CD4-positive, CD25-positive, alpha-beta regulatory T cell (primary cell): ENCODE measurements around the gene ABL2. TPM values are rescaled to one million over a fixed set of nuclear protein-coding genes. Genes with fewer than 3 reads are reported as not detected.

Experiments used
- ATAC-seq, 2 donors: fragments of 150-1000 bp; cut with Tn5 transposase; one replicate each; pipeline ENCODE4 v1.10.0; 2021; ENCODE audit warnings: low read depth in 2 of 2, moderate number of reproducible peaks in 2 of 2, moderate library complexity in 1 of 2
- DNase-seq, 3 donors: peaks; one replicate each; pipeline versions ENCODE4 v3.0.0 to v3.0.0-alpha.2; 2012 to 2022; ENCODE audit warnings: mixed read lengths in 1 of 3
- H3K27ac ChIP-seq: one replicate; pipeline ENCODE4 v1.7.0; 2013; ENCODE audit warnings: mild to moderate bottlenecking, low read length; ENCODE audit not compliant: insufficient read depth, poor library complexity, severe bottlenecking
- H3K27me3 ChIP-seq: one replicate; pipeline ENCODE4 v1.7.0; 2013; ENCODE audit warnings: low read length; ENCODE audit not compliant: control insufficient read depth, insufficient read depth
- H3K36me3 ChIP-seq: one replicate; pipeline ENCODE4 v1.7.0; 2013; ENCODE audit warnings: mild to moderate bottlenecking, low read length, moderate library complexity; ENCODE audit not compliant: control insufficient read depth, insufficient read depth
- H3K4me1 ChIP-seq: 2 replicates; pipeline ENCODE4 v1.7.0; 2013; ENCODE audit warnings: mild to moderate bottlenecking, low read length; ENCODE audit not compliant: insufficient read depth, control insufficient read depth, poor library complexity, severe bottlenecking
- H3K4me3 ChIP-seq: one replicate; pipeline ENCODE4 v1.7.0; 2013; ENCODE audit warnings: low read depth, mild to moderate bottlenecking, low read length, moderate library complexity
- H3K9me3 ChIP-seq, 2 experiments: 1 replicate in 1 of 2; 2 replicates in 1 of 2; pipeline ENCODE4 v1.7.0; 2013; ENCODE audit warnings: low read length in 2 of 2, mild to moderate bottlenecking in 1 of 2, moderate library complexity in 1 of 2; ENCODE audit not compliant: control insufficient read depth in 2 of 2
- H3K27ac Mint-ChIP-seq, 3 donors: one replicate each; pipeline ENCODE4 v1.8.0; 2020 to 2022; ENCODE audit warnings: mild to moderate bottlenecking in 3 of 3, mixed read lengths in 3 of 3, moderate library complexity in 2 of 3
- H3K27me3 Mint-ChIP-seq: one replicate; pipeline ENCODE4 v1.8.0; 2022; ENCODE audit warnings: mild to moderate bottlenecking, mixed read lengths
- H3K36me3 Mint-ChIP-seq: one replicate; pipeline ENCODE4 v1.8.0; 2020; ENCODE audit warnings: mixed read lengths
- H3K4me1 Mint-ChIP-seq, 4 donors: one replicate each; pipeline ENCODE4 v1.8.0; 2020 to 2022; ENCODE audit warnings: mixed read lengths in 4 of 4, mild to moderate bottlenecking in 1 of 4
- H3K4me3 Mint-ChIP-seq, 4 donors: one replicate each; pipeline ENCODE4 v1.8.0; 2020 to 2022; ENCODE audit warnings: mild to moderate bottlenecking in 4 of 4, mixed read lengths in 4 of 4, moderate library complexity in 3 of 4
- H3K9me3 Mint-ChIP-seq, 7 donors: one replicate each; pipeline ENCODE4 v1.8.0; 2020 to 2022; ENCODE audit warnings: mixed read lengths in 7 of 7, mild to moderate bottlenecking in 3 of 7, moderate library complexity in 2 of 7
- polyA plus RNA-seq, 4 donors: library from polyadenylated mRNA; unstranded; fragments of 300-500 nt; fragmentation: Illumina TruSeq; gene quantifications; one replicate each; pipeline ENCODE4 v1.2.3, GENCODE V29; 2021
- total RNA-seq: library from RNA; stranded (reverse); gene quantifications from one replicate; pipeline ENCODE4 v1.2.3, GENCODE V29; 2022

The ABL2 gene
- total and polyA plus RNA-seq, 5 donors from 2014 or later = 0.56 to 16.4 (median 1.1) TPM

DNA sequence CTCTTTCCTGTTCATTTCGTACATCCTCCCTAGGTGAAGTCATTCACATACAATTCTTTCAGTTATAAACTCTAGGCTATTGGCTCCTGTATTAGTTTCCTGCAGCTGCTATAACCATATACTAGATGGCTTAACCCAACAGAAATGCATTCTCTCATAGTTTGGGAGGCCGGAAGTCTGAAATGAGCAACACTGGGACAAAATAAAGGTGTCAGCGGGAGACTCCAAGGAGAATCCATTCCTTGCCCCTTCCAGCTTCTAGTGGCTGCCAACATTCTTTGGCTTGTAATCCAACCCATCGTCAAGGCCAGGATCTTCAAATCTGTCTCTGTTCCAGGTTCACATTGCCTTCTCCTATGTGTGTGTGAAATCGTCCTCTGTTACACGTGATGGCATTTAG, 76.3 kb downstream of the ABL2 start:
- peaks cover 0 to 20% (median 16%) of the 10 kb centered on the region in 4 donors for H3K4me1 Mint-ChIP-seq
- Histone ChIP-seq H3K4me3 (no peak overlapping the region), H3K4me1 (no peaks in the 10 kb centered on the region), H3K27me3 (no peaks in the 10 kb centered on the region), H3K36me3 (no peaks in the 10 kb centered on the region), H3K27ac (no peak overlapping the region), H3K9me3 (no peaks in the 10 kb centered on the region)
- no peak overlapping the region for H3K27ac Mint-ChIP-seq
- no peaks in the 10 kb centered on the region for H3K27me3 Mint-ChIP-seq
- DNase-seq = no peak
- H3K36me3 Mint-ChIP-seq = peaks cover 18% of the 10 kb centered on the region
- peak overlapping the region in 1 of 4 donors; percentile 38 for H3K4me3 Mint-ChIP-seq
- H3K9me3 Mint-ChIP-seq = peaks cover 0 to 4% (median 0%) of the 10 kb centered on the region in 7 donors
- no peak for ATAC-seq

GRCh38 chr1:179151908-179152682, 77.4 kb downstream of the ABL2 start:
- ATAC-seq (no peak), DNase-seq (no peak)
- no peak overlapping the region for H3K4me3 Mint-ChIP-seq
- peaks cover 0 to 4% (median 0%) of the 10 kb centered on the region in 7 donors for H3K9me3 Mint-ChIP-seq
- H3K27me3 Mint-ChIP-seq = no peaks in the 10 kb centered on the region
- peaks cover 0 to 20% (median 16%) of the 10 kb centered on the region in 4 donors for H3K4me1 Mint-ChIP-seq
- Histone ChIP-seq H3K4me3 (no peak overlapping the region), H3K9me3 (no peaks in the 10 kb centered on the region), H3K36me3 (no peaks in the 10 kb centered on the region), H3K27ac (no peak overlapping the region), H3K27me3 (no peaks in the 10 kb centered on the region), H3K4me1 (no peaks in the 10 kb centered on the region)
- H3K27ac Mint-ChIP-seq = peak overlapping the region in 2 of 3 donors; percentile 0 to 6
- H3K36me3 Mint-ChIP-seq = peaks cover 18% of the 10 kb centered on the region

DNA sequence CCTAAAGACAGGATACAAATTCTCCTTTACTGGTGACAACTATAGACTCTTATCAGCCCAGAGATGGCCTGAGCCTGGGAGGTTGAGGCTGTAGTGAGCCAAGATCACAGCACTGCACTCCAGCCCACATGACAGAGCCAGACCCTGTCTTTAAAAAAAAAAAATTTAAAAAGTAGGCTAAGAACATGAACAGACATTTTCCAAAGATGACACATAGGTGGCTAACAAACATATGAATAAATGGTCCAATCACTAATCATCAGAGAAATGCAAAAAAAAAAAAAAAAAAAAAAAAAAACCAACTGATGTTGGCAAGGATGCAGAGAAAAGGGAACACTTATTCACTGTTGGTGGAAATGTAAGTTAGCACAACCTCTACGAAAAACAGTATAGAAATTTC, 82.6 kb downstream of the ABL2 start:
- H3K27ac Mint-ChIP-seq = peak overlapping the region in 1 of 3 donors; percentile 26
- no peaks in the 10 kb centered on the region for H3K27me3 Mint-ChIP-seq
- peaks cover 16% of the 10 kb centered on the region for H3K36me3 Mint-ChIP-seq
- Histone ChIP-seq H3K9me3 (no peaks in the 10 kb centered on the region), H3K27ac (no peak overlapping the region), H3K4me3 (no peak overlapping the region), H3K27me3 (no peaks in the 10 kb centered on the region), H3K4me1 (peaks cover 5% of the 10 kb centered on the region), H3K36me3 (no peaks in the 10 kb centered on the region)
- peaks cover 0 to 4% (median 0%) of the 10 kb centered on the region in 7 donors for H3K9me3 Mint-ChIP-seq
- DNase-seq (no peak), ATAC-seq (no peak)
- H3K4me1 Mint-ChIP-seq = peaks cover 7 to 18% (median 16%) of the 10 kb centered on the region in 4 donors
- no peak overlapping the region for H3K4me3 Mint-ChIP-seq

GRCh38 chr1:179146476-179146875, 83.0 kb downstream of the ABL2 start:
- DNase-seq = no peak
- ATAC-seq = no peak
- peak overlapping the region in 1 of 3 donors; percentile 22 for H3K27ac Mint-ChIP-seq

GRCh38 chr1:179145521-179145920, 84.0 kb downstream of the ABL2 start:
- no peak overlapping the region for H3K27ac Mint-ChIP-seq
- no peak for ATAC-seq
- no peak overlapping the region for H3K4me3 Mint-ChIP-seq
- H3K4me3 ChIP-seq = no peak overlapping the region
- H3K27me3 Mint-ChIP-seq = no peaks in the 10 kb centered on the region
- no peak for DNase-seq
- no peaks in the 10 kb centered on the region for H3K9me3 ChIP-seq
- peaks cover 0 to 4% (median 0%) of the 10 kb centered on the region in 7 donors for H3K9me3 Mint-ChIP-seq
- H3K36me3 ChIP-seq = no peaks in the 10 kb centered on the region
- peaks cover 11 to 26% (median 22%) of the 10 kb centered on the region in 4 donors for H3K4me1 Mint-ChIP-seq
- H3K36me3 Mint-ChIP-seq = peaks cover 13% of the 10 kb centered on the region
- peaks cover 13% of the 10 kb centered on the region for H3K4me1 ChIP-seq
- no peak overlapping the region for H3K27ac ChIP-seq
- no peaks in the 10 kb centered on the region for H3K27me3 ChIP-seq

More at GRCh38 chr1:179146476-179146875, 83.0 kb downstream of the ABL2 start:
- Histone ChIP-seq H3K36me3 (no peaks in the 10 kb centered on the region), H3K4me1 (peaks cover 7% of the 10 kb centered on the region), H3K9me3 (no peaks in the 10 kb centered on the region), H3K4me3 (no peak overlapping the region), H3K27ac (no peak overlapping the region), H3K27me3 (no peaks in the 10 kb centered on the region)
- Mint-ChIP-seq H3K4me3 (no peak overlapping the region), H3K9me3 (peaks cover 0 to 4% (median 0%) of the 10 kb centered on the region in 7 donors), H3K36me3 (peaks cover 16% of the 10 kb centered on the region), H3K27me3 (no peaks in the 10 kb centered on the region), H3K4me1 (peaks cover 12 to 20% (median 19%) of the 10 kb centered on the region in 4 donors)

- H3K4me3 ChIP-seq = no peak overlapping the region
- no peaks in the 10 kb centered on the region for H3K27me3 ChIP-seq
- H3K27ac Mint-ChIP-seq = no peak overlapping the region
- no peaks in the 10 kb centered on the region for H3K9me3 ChIP-seq
- no peak overlapping the region for H3K27ac ChIP-seq
- H3K27me3 Mint-ChIP-seq = no peaks in the 10 kb centered on the region
- DNase-seq = no peak
- H3K4me1 ChIP-seq = peaks cover 13% of the 10 kb centered on the region
- no peak for ATAC-seq
- peaks cover 0 to 3% (median 0%) of the 10 kb centered on the region in 7 donors for H3K9me3 Mint-ChIP-seq
- H3K4me3 Mint-ChIP-seq = no peak overlapping the region
- H3K4me1 Mint-ChIP-seq = peaks cover 17 to 30% (median 25%) of the 10 kb centered on the region in 4 donors
- H3K36me3 Mint-ChIP-seq = peaks cover 8% of the 10 kb centered on the region
- H3K36me3 ChIP-seq = no peaks in the 10 kb centered on the region
Observed at GRCh38 chr1:179144626-179145025, 84.9 kb downstream of the ABL2 start.

DNA sequence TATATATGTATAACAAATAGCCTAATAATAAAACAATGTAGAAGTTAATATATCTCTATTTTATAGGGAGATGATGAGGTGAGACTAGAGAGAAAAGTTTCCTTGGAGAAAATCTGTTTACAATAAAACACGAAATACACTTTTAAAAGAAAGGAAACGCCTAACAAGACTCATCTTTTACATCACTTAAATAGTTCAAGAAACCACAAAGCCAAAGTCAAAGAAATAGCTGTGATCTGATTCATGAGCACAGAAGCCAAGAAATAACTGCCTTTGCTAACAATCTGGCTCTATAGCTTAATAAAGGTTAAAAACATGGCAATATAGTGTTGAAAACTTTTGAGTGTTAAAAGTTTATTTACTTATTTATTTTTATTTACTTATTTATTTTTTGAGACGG, 86.2 kb downstream of the ABL2 start:
- Histone ChIP-seq H3K27ac (no peak overlapping the region), H3K4me3 (no peak overlapping the region), H3K9me3 (no peaks in the 10 kb centered on the region), H3K4me1 (peaks cover 13% of the 10 kb centered on the region), H3K27me3 (no peaks in the 10 kb centered on the region), H3K36me3 (no peaks in the 10 kb centered on the region)
- ATAC-seq = no peak
- Mint-ChIP-seq H3K9me3 (peaks cover 0 to 2% (median 0%) of the 10 kb centered on the region in 7 donors), H3K36me3 (peaks cover 4% of the 10 kb centered on the region), H3K4me3 (no peak overlapping the region), H3K4me1 (peaks cover 17 to 30% (median 27%) of the 10 kb centered on the region in 4 donors), H3K27ac (peak overlapping the region in 1 of 3 donors; percentile 67), H3K27me3 (no peaks in the 10 kb centered on the region)
- peak in 1 of 3 donors; percentile 27 for DNase-seq
